NB4 (cell line): ENCODE data around the gene HMGCL.

Experiments used
- POLR2A ChIP-seq: IDR thresholded peaks from 2 replicates; pipeline ENCODE4 v1.6.1; 2011; ENCODE audit warnings: mild to moderate bottlenecking; ENCODE audit not compliant: insufficient read length; ENCODE audit errors: extremely low read depth
- TF ChIP-seq, protein P1 (sequence below): IDR thresholded peaks from one replicate; pipeline ENCODE4 v1.5.1; 2012; ENCODE audit warnings: low read depth, low read length

- TF ChIP-seq, protein P1, sequence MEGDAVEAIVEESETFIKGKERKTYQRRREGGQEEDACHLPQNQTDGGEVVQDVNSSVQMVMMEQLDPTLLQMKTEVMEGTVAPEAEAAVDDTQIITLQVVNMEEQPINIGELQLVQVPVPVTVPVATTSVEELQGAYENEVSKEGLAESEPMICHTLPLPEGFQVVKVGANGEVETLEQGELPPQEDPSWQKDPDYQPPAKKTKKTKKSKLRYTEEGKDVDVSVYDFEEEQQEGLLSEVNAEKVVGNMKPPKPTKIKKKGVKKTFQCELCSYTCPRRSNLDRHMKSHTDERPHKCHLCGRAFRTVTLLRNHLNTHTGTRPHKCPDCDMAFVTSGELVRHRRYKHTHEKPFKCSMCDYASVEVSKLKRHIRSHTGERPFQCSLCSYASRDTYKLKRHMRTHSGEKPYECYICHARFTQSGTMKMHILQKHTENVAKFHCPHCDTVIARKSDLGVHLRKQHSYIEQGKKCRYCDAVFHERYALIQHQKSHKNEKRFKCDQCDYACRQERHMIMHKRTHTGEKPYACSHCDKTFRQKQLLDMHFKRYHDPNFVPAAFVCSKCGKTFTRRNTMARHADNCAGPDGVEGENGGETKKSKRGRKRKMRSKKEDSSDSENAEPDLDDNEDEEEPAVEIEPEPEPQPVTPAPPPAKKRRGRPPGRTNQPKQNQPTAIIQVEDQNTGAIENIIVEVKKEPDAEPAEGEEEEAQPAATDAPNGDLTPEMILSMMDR = no peak
- TF ChIP-seq POLR2A = no peak
Observed at GRCh38 chr1:23752909-23753308, 72.3 kb downstream of the HMGCL start.
